Measurements from ENCODE around the gene ATXN1. TPM values are rescaled to one million over a fixed set of nuclear protein-coding genes. Genes with fewer than 3 reads are reported as not detected.

ATXN1 gene
- total RNA-seq, 1 experiment from 2014 or later = 27.0 TPM

DNA sequence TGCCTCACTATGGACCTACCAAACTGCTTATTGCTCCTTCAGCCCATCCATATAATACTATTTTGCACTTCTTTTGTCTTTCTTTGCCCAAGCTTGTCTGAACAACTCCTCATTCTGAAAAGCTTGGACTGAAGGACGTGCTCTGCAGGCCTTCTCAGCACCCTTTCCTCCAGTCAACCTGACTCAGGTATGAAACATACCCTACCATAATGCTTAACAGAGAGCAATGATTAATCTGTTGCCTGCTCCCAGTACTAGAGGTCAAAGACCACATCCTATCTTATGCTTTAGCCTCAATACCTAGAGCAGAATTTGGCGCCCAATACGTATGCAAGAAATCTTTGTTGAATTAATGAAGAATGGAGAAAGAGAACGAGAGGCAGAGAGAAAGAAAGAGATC is 55.2 kb downstream of the ATXN1 start:
- Histone ChIP-seq H3K27me3 (ENCODE audit: low read length) (no peaks in the 10 kb centered on the region), H3K9me2 (replicated peaks; ENCODE audit: low read length) (no peaks in the 10 kb centered on the region), H3F3A (ENCODE audit: low read length, unreplicated experiment) (no peaks in the 10 kb centered on the region), H3K36me3 (ENCODE audit: low read depth, low read length) (no peaks in the 10 kb centered on the region), H2AFZ (ENCODE audit: low read length) (no peak overlapping the region), H3K79me2 (ENCODE audit: low read length) (peaks cover 44% of the 10 kb centered on the region), H3K4me1 (ENCODE audit: insufficient read depth, low read length) (peaks cover 35% of the 10 kb centered on the region), H3K4me2 (ENCODE audit: low read length) (no peak overlapping the region), H3K27ac (ENCODE audit: low read length) (no peak overlapping the region), H4K20me1 (ENCODE audit: low read length) (no peaks in the 10 kb centered on the region), H3K4me3 (ENCODE audit: low read length) (no peak overlapping the region), H3K9ac (ENCODE audit: low read length) (no peak overlapping the region), H3K9me3 (ENCODE audit: low read length) (no peaks in the 10 kb centered on the region)
- CTCF ChIA-PET = no interaction called here
- intact Hi-C loops (cut with micrococcal nuclease) = no loop called here
- DNase-seq (peak; percentile 20), ATAC-seq (no peak)
- POLR2A ChIA-PET (ENCODE audit: unreplicated experiment) = no interaction called here
- TF ChIP-seq, protein P1, sequence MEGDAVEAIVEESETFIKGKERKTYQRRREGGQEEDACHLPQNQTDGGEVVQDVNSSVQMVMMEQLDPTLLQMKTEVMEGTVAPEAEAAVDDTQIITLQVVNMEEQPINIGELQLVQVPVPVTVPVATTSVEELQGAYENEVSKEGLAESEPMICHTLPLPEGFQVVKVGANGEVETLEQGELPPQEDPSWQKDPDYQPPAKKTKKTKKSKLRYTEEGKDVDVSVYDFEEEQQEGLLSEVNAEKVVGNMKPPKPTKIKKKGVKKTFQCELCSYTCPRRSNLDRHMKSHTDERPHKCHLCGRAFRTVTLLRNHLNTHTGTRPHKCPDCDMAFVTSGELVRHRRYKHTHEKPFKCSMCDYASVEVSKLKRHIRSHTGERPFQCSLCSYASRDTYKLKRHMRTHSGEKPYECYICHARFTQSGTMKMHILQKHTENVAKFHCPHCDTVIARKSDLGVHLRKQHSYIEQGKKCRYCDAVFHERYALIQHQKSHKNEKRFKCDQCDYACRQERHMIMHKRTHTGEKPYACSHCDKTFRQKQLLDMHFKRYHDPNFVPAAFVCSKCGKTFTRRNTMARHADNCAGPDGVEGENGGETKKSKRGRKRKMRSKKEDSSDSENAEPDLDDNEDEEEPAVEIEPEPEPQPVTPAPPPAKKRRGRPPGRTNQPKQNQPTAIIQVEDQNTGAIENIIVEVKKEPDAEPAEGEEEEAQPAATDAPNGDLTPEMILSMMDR (conservative IDR thresholded peaks at IDR 0.05; ENCODE audit: low read depth, low read length) = no peak
- TF ChIP-seq EZH2 (IDR thresholded peaks at IDR 0.05; ENCODE audit: low read length, unreplicated experiment) = no peak
- TF ChIP-seq EZH2phosphoT487 (IDR thresholded peaks at IDR 0.05; ENCODE audit: borderline replicate concordance, low read length) = no peak
- BruUV-seq (replicated peaks) = no TSS peak

DNA sequence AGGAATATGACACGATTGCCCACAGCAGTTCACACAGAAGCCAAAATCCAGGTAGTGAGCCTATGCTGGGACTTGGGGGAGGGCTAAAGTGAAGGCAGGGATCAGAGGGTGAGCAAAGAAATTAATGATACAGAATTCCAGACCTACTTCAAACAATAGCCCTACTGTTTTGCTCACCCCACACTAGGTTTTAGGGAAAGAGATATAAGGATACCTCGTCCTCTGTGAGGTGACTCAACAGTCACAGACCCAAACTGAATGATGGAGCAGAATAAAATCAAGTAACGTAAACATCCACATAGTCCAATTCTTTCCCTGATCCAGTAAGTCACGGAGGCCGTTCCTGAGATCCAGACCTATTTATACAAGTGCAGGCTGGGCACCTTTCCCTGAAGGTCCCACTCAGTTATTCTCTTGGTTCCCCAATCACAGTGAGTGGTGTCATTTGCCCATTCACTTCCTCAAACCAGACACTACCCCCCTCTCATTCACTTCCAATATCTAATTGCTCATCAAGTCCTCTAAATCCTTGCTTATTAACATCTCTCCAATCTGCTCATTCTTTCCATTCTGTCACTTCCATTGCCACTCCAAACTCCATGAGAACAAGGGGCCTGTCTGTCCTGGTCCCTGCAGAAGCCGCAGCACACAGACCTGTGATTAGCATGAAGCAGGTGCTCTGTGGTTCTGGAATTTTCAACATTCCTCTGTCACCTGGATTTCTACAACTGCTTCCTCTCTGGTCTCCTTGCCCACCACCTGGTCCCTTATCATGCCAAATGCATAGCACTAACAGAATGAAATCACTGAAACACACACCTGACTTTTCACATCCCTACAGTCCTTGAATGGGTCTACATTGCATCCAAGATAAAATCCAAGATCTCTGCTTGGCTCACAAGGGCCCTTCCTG is 55.9 kb downstream of the ATXN1 start:
- Histone ChIP-seq H3K4me2 (ENCODE audit: low read length) (0 out of 2 replicates have a peak overlapping the region, but pooled peaks have one; percentile 22), H3K4me1 (ENCODE audit: insufficient read depth, low read length) (peaks cover 31% of the 10 kb centered on the region), H3K9me3 (ENCODE audit: low read length) (no peaks in the 10 kb centered on the region), H3K79me2 (ENCODE audit: low read length) (peaks cover 43% of the 10 kb centered on the region), H3K27me3 (ENCODE audit: low read length) (no peaks in the 10 kb centered on the region), H3K27ac (ENCODE audit: low read length) (no peak overlapping the region), H3F3A (ENCODE audit: low read length, unreplicated experiment) (no peaks in the 10 kb centered on the region), H4K20me1 (ENCODE audit: low read length) (no peaks in the 10 kb centered on the region), H2AFZ (ENCODE audit: low read length) (no peak overlapping the region), H3K9ac (ENCODE audit: low read length) (no peak overlapping the region), H3K4me3 (ENCODE audit: low read length) (no peak overlapping the region), H3K36me3 (ENCODE audit: low read depth, low read length) (no peaks in the 10 kb centered on the region), H3K9me2 (replicated peaks; ENCODE audit: low read length) (no peaks in the 10 kb centered on the region)
- no TSS peak for BruUV-seq (replicated peaks)
- TF ChIP-seq EZH2phosphoT487 (IDR thresholded peaks at IDR 0.05; ENCODE audit: borderline replicate concordance, low read length) = no peak
- TF ChIP-seq, protein P1 (conservative IDR thresholded peaks at IDR 0.05; ENCODE audit: low read depth, low read length) = no peak
- no peak for TF ChIP-seq EZH2 (IDR thresholded peaks at IDR 0.05; ENCODE audit: low read length, unreplicated experiment)
- intact Hi-C loops (cut with micrococcal nuclease) = no loop called here
- ChIA-PET CTCF (no interaction called here), POLR2A (ENCODE audit: unreplicated experiment) (no interaction called here)
- DNase-seq (no peak), ATAC-seq (peak; percentile 48; the same call in 1 of the 2 replicates)

Data from PC-3 (cell line).